Activated naive CD8-positive, alpha-beta T cell (primary cell): ENCODE results near the gene EDC3.
A peak's percentile ranks its signal among the peaks of the same experiment; 100 is the strongest.

Source experiments
- H3K27ac Mint-ChIP-seq: one replicate; pipeline ENCODE4 v1.8.0; 2021; ENCODE audit warnings: mixed read lengths
- H3K27me3 Mint-ChIP-seq: one replicate; pipeline ENCODE4 v1.8.0; 2021; ENCODE audit warnings: mixed read lengths
- H3K36me3 Mint-ChIP-seq: one replicate; pipeline ENCODE4 v1.8.0; 2021; ENCODE audit warnings: mixed read lengths
- H3K4me1 Mint-ChIP-seq: one replicate; pipeline ENCODE4 v1.8.0; 2021; ENCODE audit warnings: low read depth, mixed read lengths
- H3K4me3 Mint-ChIP-seq: one replicate; pipeline ENCODE4 v1.8.0; 2021; ENCODE audit warnings: mild to moderate bottlenecking, mixed read lengths
- H3K9me3 Mint-ChIP-seq: one replicate; pipeline ENCODE4 v1.8.0; 2021; ENCODE audit warnings: low read depth, mixed read lengths

EDC3 gene

DNA sequence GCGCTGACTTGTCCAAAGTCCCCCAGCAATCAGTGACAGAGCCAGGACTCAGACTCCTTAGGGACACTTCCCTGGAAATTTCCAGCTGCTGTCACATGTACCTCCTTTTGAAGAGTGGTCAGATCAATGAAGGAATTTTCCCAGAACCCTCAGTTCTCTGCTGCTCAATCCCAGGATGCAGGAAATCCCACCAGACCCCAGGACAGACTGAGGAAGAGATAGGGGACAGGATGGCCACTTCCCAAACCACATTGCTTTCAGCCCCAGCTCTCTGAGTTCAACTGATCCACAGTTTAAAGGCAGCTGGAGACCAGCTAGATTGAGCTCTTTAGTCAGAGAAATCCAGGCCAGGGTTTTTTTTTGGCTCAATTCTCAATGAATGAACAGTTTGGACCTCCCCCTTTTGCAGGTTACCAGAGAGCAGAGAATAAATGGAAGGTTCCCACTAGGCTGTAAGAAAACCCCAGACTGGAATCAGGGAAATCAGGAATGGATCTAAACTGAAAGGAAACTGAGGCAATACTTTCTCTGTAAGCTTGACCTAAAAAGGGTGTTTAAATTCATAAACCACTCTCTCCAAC, 28.0 kb upstream of the EDC3 start:
- Mint-ChIP-seq H3K36me3 (no peaks in the 10 kb centered on the region), H3K27ac (peak overlapping the region; percentile 13), H3K4me1 (peaks cover 12% of the 10 kb centered on the region), H3K27me3 (peaks cover 5% of the 10 kb centered on the region), H3K9me3 (no peaks in the 10 kb centered on the region), H3K4me3 (peak overlapping the region; percentile 57)

DNA sequence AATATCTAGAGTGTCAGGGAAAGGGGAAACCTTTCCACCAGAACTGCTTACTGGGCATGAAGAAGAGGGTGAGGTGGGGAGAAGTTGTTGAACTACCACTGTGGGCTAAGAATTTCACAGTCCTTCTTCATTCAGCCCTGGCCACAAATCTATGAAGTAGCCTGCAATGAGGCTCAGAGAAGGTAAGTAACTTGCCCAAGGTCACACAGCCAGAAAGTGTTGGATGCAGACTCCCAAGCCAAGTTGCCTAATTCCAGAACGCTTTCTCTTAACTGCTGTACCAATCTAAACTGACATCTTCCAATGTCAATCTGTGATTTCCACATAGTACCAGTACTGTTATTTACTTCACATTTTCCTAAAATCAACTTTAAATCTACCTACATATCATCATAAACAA, 27.4 kb upstream of the EDC3 start:
- no peaks in the 10 kb centered on the region for H3K36me3 Mint-ChIP-seq
- peaks cover 5% of the 10 kb centered on the region for H3K27me3 Mint-ChIP-seq
- peaks cover 12% of the 10 kb centered on the region for H3K4me1 Mint-ChIP-seq
- no peak overlapping the region for H3K27ac Mint-ChIP-seq
- H3K9me3 Mint-ChIP-seq = no peaks in the 10 kb centered on the region
- H3K4me3 Mint-ChIP-seq = no peak overlapping the region

- no peak overlapping the region for H3K27ac Mint-ChIP-seq
- H3K4me3 Mint-ChIP-seq = no peak overlapping the region
These were observed 26.8 kb upstream of the EDC3 start for GRCh38 chr15:74722591-74722990.

DNA sequence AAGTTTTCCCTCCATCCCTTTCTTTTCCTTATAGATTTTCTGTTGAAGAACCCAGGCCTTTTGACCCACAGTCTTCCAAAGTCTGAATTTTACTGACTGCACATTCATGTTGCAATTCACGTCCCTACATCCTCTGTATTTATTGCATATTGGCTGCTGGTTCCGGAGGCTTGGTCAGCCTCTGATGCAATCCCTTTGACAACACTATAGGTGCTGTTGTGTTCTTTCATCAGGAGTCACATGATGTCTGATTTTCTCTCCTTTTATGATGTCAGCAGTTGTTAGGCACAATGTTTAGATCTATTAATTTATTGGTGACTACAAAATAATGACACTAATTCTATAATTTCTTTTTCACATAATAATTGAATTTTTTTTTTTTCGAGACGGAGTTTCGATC, 20.8 kb upstream of the EDC3 start:
- Mint-ChIP-seq H3K27me3 (no peaks in the 10 kb centered on the region), H3K4me3 (no peak overlapping the region), H3K27ac (no peak overlapping the region), H3K4me1 (no peaks in the 10 kb centered on the region), H3K9me3 (no peaks in the 10 kb centered on the region), H3K36me3 (no peaks in the 10 kb centered on the region)

More at GRCh38 chr15:74722591-74722990, 26.8 kb upstream of the EDC3 start:
- H3K4me1 Mint-ChIP-seq = peaks cover 12% of the 10 kb centered on the region
- no peaks in the 10 kb centered on the region for H3K36me3 Mint-ChIP-seq
- no peaks in the 10 kb centered on the region for H3K9me3 Mint-ChIP-seq
- peaks cover 5% of the 10 kb centered on the region for H3K27me3 Mint-ChIP-seq

- Mint-ChIP-seq H3K9me3 (no peaks in the 10 kb centered on the region), H3K4me1 (peaks cover 2% of the 10 kb centered on the region), H3K36me3 (no peaks in the 10 kb centered on the region), H3K4me3 (no peak overlapping the region), H3K27ac (no peak overlapping the region), H3K27me3 (peaks cover 2% of the 10 kb centered on the region)
These were observed 16.5 kb upstream of the EDC3 start for GRCh38 chr15:74712311-74712710.

DNA sequence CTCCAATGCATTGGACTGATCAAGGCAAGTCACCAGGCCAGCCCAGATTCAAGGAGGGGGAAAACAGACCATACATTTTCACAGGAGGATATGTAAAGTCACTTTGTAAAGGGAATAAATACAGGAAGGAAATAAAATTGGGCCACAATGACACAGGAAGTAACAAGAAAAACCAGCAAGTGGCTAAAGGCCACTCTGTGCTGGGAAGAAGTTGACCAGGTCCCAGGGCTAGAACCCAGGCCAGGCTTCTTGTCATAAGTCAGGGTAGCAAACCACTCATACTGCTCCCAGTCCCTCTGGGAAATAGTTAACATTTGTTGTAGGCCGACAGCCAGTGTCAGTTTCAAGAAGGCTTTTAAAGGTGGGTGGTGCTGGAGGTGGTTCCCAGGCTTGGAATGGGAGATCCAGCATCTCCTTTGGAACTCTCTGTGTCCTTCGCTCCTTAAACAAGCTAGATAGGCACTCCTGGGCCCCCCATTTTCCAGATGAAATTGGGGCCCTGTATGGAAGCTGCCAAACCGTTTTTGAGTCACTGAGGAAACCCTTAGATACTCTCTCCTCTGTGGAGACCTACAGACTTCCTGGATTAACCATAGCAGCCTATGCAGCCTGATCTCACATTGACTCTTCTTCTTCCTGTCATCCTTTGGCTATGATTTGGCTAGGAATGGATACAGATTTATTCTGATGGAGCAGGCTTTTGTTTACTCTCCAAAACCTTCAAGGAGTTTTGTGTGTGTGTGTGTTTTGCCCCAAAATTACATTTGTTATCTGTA, 14.7 kb upstream of the EDC3 start:
- Mint-ChIP-seq H3K36me3 (no peaks in the 10 kb centered on the region), H3K27me3 (peaks cover 4% of the 10 kb centered on the region), H3K9me3 (no peaks in the 10 kb centered on the region), H3K4me1 (peaks cover 2% of the 10 kb centered on the region), H3K27ac (no peak overlapping the region), H3K4me3 (no peak overlapping the region)

DNA sequence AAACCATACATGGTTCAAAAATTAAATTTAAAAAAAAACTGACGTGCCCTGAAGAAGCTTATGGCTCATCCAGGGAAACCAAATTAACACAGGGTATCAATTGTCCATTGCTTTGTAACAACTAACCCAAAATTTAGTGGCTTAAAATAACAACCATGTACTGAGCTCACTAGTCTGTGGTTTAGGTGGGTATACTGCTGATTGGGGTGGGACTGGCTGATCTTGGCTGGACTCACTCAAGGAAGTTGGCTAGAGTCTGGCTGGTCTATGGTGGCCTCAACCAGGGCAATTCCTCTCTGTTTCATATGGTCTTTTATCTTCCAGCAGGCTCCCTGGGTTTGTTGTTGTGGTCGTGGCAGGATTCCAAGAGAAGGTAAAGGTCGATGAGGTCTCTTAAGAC, 14.1 kb upstream of the EDC3 start:
- peaks cover 2% of the 10 kb centered on the region for H3K4me1 Mint-ChIP-seq
- H3K36me3 Mint-ChIP-seq = no peaks in the 10 kb centered on the region
- no peaks in the 10 kb centered on the region for H3K9me3 Mint-ChIP-seq
- no peak overlapping the region for H3K4me3 Mint-ChIP-seq
- H3K27ac Mint-ChIP-seq = no peak overlapping the region
- peaks cover 4% of the 10 kb centered on the region for H3K27me3 Mint-ChIP-seq

- Mint-ChIP-seq H3K27ac (no peak overlapping the region), H3K4me1 (peaks cover 2% of the 10 kb centered on the region), H3K27me3 (peaks cover 4% of the 10 kb centered on the region), H3K4me3 (no peak overlapping the region), H3K9me3 (no peaks in the 10 kb centered on the region), H3K36me3 (no peaks in the 10 kb centered on the region)
These were observed 13.2 kb upstream of the EDC3 start for GRCh38 chr15:74709011-74709410.

DNA sequence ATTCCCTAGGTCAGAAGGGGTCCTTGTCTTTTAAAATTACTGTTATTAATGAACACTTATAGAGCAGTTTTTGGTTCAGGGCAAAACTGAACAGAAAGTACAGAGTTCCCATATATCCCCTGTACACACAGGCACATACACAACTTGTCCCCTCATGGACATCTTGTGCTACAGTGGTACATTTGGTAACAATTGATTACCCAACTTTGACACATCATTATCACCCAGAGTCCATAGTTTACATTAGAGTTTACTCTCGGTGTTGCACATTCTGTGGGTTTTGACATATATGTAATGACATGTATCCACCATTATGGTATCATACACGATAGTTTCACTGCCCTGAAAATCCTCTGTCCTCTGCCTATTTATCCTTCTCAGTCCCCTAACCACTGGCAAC, 984 bp upstream of the EDC3 start:
- Mint-ChIP-seq H3K4me1 (peaks cover 40% of the 10 kb centered on the region), H3K9me3 (no peaks in the 10 kb centered on the region), H3K27ac (peak overlapping the region; percentile 99), H3K36me3 (no peaks in the 10 kb centered on the region), H3K4me3 (peak overlapping the region; percentile 100), H3K27me3 (peaks cover 3% of the 10 kb centered on the region)

GRCh38 chr15:74696398-74696729, 540 bp upstream of the EDC3 start:
- Mint-ChIP-seq H3K9me3 (no peaks in the 10 kb centered on the region), H3K27ac (peak overlapping the region; percentile 99), H3K4me3 (peak overlapping the region; percentile 100), H3K27me3 (no peaks in the 10 kb centered on the region), H3K4me1 (peaks cover 40% of the 10 kb centered on the region), H3K36me3 (no peaks in the 10 kb centered on the region)

DNA sequence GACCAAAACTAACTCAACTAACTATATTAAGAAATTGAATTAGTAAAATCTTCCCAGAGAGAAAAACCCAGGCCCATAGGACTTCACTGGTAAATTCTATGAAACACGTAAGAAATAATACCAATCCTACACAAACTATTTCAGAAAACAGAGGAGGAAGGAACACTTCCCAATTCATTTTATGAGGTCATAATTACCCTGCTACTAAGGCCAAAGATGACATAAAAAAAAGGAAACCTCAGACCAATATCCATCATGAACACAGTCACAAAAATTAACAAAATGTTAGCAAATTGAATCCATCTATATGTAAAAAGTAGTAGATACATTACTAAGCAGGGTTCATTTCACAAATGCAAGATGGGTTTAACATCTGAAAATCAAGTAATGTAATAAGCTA, 3.5 kb downstream of the EDC3 start:
- Mint-ChIP-seq H3K4me3 (no peak overlapping the region), H3K27me3 (no peaks in the 10 kb centered on the region), H3K27ac (peak overlapping the region; percentile 54), H3K4me1 (peaks cover 42% of the 10 kb centered on the region), H3K36me3 (no peaks in the 10 kb centered on the region), H3K9me3 (no peaks in the 10 kb centered on the region)

DNA sequence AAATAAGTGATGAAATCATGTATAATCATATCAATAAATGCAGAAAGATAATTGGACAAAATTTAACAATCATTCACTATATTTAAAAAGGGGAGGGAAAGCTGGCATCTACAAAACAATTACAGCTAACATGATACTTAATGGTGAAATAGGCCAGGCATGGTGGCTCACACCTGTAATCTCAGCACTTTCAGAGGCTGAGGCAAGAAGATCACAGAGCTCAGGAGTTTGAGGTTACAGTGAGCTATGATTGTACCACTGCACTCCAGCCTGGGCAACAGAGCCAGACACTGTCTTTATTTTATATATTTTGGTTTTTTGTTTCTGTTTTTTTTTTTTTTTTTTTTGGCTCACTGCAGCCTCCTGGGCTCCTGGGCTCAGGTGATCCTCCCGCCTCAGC, 12.1 kb downstream of the EDC3 start:
- no peak overlapping the region for H3K4me3 Mint-ChIP-seq
- H3K4me1 Mint-ChIP-seq = peaks cover 25% of the 10 kb centered on the region
- H3K27me3 Mint-ChIP-seq = no peaks in the 10 kb centered on the region
- peaks cover 13% of the 10 kb centered on the region for H3K36me3 Mint-ChIP-seq
- H3K9me3 Mint-ChIP-seq = no peaks in the 10 kb centered on the region
- no peak overlapping the region for H3K27ac Mint-ChIP-seq

GRCh38 chr15:74682954-74683353, 12.9 kb downstream of the EDC3 start:
- Mint-ChIP-seq H3K4me1 (peaks cover 23% of the 10 kb centered on the region), H3K4me3 (no peak overlapping the region), H3K27ac (no peak overlapping the region), H3K36me3 (peaks cover 13% of the 10 kb centered on the region), H3K9me3 (no peaks in the 10 kb centered on the region), H3K27me3 (no peaks in the 10 kb centered on the region)

- H3K27ac Mint-ChIP-seq = no peak overlapping the region
- peaks cover 36% of the 10 kb centered on the region for H3K4me1 Mint-ChIP-seq
- H3K4me3 Mint-ChIP-seq = no peak overlapping the region
- H3K36me3 Mint-ChIP-seq = peaks cover 14% of the 10 kb centered on the region
- no peaks in the 10 kb centered on the region for H3K9me3 Mint-ChIP-seq
- no peaks in the 10 kb centered on the region for H3K27me3 Mint-ChIP-seq
These were observed 15.4 kb downstream of the EDC3 start for GRCh38 chr15:74680456-74680855.

- peaks cover 9% of the 10 kb centered on the region for H3K36me3 Mint-ChIP-seq
- H3K9me3 Mint-ChIP-seq = no peaks in the 10 kb centered on the region
- H3K4me3 Mint-ChIP-seq = no peak overlapping the region
- H3K27ac Mint-ChIP-seq = no peak overlapping the region
- H3K27me3 Mint-ChIP-seq = no peaks in the 10 kb centered on the region
- H3K4me1 Mint-ChIP-seq = peaks cover 30% of the 10 kb centered on the region
These were observed 19.0 kb downstream of the EDC3 start for GRCh38 chr15:74676801-74677200.

DNA sequence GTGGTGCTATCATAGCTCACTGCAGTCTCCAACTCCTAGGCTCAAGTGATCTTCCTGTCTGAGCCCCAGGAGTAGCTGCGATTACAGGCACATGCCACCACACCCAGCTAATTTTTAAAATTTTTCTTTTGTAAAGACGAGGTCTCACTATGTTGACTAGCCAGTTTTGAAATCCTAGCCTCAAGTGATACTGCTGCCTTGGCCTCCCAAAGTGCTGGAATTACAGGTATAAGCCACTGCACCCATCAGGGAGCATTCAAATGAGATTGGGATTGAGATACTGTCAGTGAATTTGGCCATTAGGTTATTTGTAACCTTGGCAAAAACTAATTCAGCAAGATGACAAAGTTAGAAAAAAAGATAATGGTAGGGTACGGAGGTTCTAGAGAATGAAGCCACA, 21.7 kb downstream of the EDC3 start:
- no peak overlapping the region for H3K27ac Mint-ChIP-seq
- no peak overlapping the region for H3K4me3 Mint-ChIP-seq
- peaks cover 9% of the 10 kb centered on the region for H3K36me3 Mint-ChIP-seq
- no peaks in the 10 kb centered on the region for H3K9me3 Mint-ChIP-seq
- no peaks in the 10 kb centered on the region for H3K27me3 Mint-ChIP-seq
- H3K4me1 Mint-ChIP-seq = peaks cover 14% of the 10 kb centered on the region
